ENCODE results near the gene SCAPER.
A peak's percentile ranks its signal among the peaks of the same experiment; 100 is the strongest.
"Not testable (repeated sequence)": the region's sequence is repeated elsewhere in the genome, so short reads cannot be mapped to it uniquely, and the experiment has no call there.

The SCAPER gene

GRCh38 chr15:76572983-76573314 is 332.2 kb downstream of the SCAPER start:
- no peak for DNase-seq (ENCODE audit: low spot score)

- no peak for DNase-seq (ENCODE audit: low spot score)
Measured at GRCh38 chr15:76566276-76566675, 338.9 kb downstream of the SCAPER start.

DNA sequence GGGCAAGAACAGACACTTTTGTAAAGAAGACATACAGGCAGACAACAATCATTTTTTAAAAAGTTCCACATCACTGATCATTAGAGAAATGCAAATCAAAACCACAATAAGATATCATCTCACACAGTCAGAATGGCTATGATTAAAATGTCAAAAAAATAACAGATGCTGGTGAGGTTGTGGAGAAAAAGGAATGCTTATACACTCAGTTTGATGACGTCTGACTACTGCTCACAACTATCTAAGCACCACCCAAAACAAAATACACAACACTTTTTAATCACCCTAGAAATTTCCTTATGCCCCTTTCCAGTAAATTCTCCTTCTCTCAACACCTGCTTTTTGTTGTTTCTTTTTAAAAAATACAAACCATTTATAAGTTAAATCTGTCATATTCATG is 339.8 kb downstream of the SCAPER start:
- DNase-seq (ENCODE audit: low spot score): no peak

DNA sequence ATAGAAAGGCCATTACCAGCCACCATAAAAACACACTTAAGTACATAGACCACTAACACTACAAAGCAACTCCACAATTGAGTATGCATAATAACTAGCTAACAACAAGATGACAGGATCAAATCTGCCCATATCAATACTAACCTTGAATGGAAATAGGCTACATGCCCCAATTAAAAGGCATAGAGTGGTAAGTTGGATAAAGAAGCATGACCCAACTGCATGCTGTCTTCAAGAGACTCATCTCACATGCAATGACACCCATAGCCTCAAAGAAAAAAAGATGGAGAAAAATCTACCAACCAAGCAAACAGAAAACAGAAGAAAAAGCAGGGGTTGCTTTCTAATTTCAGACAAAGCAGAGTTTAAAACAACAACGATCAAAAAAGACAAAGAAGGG is 349.9 kb downstream of the SCAPER start:
- no peak for DNase-seq (ENCODE audit: low spot score)

GRCh38 chr15:76553564-76553963 is 351.6 kb downstream of the SCAPER start:
- DNase-seq (ENCODE audit: low spot score): no peak

- no peak for DNase-seq (ENCODE audit: low spot score)
Measured at GRCh38 chr15:76553102-76553501, 352.0 kb downstream of the SCAPER start.

- no peak for DNase-seq (ENCODE audit: low spot score)
Measured at GRCh38 chr15:76546805-76547204, 358.3 kb downstream of the SCAPER start.

GRCh38 chr15:76533995-76534394 is 371.1 kb downstream of the SCAPER start:
- peak; percentile 7 for DNase-seq (ENCODE audit: low spot score)

DNA sequence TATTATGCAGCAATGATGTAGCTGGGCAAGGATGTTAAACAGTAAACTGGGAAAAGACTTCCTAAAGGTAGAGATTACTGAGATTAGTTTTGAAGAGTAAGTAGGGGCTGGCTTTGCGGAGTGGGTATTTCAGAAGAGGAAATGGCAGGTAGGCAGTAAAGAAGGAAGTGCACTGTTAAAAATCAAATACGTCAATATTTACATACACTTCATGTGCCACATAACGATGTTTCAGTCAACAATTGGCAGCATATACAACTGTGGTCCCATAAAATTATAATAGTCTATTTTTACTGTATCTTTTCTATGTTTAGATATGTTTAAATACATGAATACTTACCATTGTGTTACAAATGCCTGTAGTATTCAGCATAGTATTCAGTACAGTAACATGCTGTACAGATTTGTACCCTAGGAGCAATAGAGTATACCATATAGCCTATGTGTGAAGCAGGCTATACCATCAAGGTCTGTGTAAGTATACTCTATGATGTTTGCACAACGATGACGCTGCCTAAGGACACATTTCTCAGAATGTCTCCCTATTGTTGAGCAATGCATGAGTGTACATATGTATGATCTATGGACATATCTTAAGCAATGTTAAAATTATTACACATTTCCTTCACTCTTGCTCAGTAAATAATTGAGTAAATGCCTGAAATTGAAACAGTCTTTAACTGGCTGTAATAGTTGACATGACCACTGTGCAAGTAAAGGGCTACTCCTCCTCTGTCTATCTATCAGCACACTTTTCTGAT is 371.9 kb downstream of the SCAPER start:
- no peak for DNase-seq (ENCODE audit: low spot score)

DNA sequence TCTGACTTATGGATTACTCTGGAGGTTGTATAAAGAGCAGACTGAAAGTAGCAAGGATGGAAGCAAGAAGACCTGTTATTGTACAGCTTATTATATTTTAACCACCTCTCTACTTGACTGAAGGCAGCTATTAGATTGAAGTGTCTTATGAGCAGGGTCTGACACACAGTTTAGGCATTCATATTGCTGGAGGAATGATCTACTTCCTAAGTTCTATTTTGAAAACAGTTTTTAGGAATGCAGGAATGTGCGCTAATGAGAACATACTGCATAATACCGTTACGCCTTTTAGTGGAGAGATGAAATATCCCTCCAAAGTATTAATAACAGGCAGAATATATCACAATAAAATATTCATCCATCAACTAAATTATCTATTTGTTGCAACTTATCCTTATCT is 375.2 kb downstream of the SCAPER start:
- no peak for DNase-seq (ENCODE audit: low spot score)

GRCh38 chr15:76526111-76526510 is 379.0 kb downstream of the SCAPER start:
- DNase-seq (ENCODE audit: low spot score): no peak

- DNase-seq (ENCODE audit: low spot score): no peak
Measured at GRCh38 chr15:76517910-76518309, 387.2 kb downstream of the SCAPER start.

DNA sequence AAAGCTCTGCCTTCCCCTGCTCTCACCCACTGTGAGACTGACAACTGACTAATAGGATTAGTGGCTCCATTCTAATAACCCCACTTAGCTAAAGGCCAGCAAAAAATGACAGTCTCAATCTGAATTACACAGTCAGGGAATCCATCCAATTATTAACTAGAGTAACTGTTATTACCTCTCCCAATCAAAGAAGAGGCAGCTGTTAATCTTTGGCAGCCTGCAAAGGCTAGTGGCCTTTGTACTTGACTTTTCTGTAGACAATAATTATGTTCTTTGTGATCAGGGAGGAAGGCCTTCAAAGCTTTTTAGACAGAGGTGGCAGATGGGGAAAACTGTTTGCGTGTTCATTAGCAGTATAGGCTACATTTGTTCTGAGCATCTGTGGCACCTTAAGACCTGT is 390.9 kb downstream of the SCAPER start:
- DNase-seq (ENCODE audit: low spot score): no peak

GRCh38 chr15:76512971-76513370 is 392.2 kb downstream of the SCAPER start:
- no peak for DNase-seq (ENCODE audit: low spot score)

DNA sequence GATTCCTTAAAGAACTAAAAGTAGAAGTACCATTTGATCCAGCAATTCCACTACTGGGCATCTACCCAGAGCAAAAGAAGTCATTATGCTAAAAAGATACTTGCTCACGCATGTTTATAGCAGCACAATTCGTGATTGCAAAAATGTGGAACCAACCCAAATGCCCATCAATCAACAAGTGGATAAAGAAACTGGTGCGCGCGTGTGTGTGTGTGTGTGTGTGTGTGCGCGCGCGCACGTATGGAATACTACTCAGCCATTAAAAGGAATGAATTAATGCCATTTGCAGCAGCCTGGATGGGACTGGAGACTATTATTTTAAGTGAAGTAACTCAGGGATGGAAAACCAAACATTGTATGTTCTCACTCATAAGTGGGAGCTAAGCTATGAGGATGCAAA is 394.5 kb downstream of the SCAPER start:
- not testable (repeated sequence) for DNase-seq (ENCODE audit: low spot score)

DNA sequence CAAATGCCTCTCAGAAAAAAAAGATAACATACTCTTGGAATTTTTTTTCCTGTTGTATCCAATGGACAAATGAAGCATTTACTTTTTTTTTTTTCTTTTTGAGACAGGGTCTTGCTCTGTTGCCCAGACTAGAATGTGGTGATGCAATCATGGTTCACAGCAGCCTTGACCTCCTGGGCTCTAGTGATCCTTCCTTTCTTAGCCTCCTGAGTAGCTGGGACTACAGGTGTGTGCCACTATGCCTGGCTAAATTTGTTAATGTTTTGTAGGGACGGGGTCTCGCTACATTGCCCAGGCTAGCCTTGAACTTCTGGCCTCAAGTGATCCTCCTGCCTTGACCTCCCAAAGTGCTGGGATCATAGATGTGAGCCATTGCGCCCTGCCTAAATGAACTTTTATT is 401.3 kb downstream of the SCAPER start:
- no peak for DNase-seq (ENCODE audit: low spot score)

- no peak for DNase-seq (ENCODE audit: low spot score)
Measured at GRCh38 chr15:76503121-76503520, 402.0 kb downstream of the SCAPER start.

- DNase-seq (ENCODE audit: low spot score): no peak
Measured at GRCh38 chr15:76502678-76503077, 402.5 kb downstream of the SCAPER start.

- DNase-seq (ENCODE audit: low spot score): not testable (repeated sequence)
Measured at GRCh38 chr15:76502185-76502584, 403.0 kb downstream of the SCAPER start.

DNA sequence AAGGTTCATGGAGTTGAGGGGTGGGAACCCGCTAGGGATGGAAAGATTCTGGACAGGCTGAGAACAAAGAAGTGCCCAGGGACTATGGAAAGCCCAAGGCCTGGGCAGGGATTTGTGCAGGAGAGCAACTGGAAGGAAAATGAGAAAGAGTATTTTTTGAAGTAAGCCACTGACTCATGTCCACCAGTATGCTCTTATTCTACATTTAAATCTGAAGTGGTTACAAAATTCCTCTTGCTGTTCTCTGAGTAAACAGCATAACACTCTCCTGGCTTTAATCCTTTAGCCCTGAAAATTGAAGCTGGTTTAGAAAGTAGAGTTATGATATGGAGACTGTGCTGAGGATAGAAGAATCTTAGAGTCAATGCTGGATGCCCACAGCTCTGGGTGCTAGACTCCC is 403.4 kb downstream of the SCAPER start:
- peak; percentile 7 for DNase-seq (ENCODE audit: low spot score)

DNA sequence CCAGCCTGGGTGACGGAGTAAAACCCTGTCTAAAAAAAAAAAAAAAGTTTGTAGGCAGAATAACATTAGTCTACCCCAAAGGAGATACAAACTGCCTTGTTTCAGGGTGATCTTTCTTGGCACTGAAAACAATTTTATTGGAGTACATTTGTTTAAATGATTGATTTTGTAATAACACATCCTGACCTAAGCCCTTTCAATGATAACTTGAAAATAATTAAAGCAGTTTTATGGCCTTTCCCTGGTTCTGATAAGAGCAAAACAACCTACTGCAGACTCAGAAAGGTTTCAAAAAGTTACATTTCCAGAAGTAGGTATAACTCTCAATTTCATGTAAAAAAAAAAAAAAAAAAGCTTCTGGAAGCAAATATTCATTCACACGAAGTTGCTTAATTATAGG is 404.1 kb downstream of the SCAPER start:
- DNase-seq (ENCODE audit: low spot score): no peak

GRCh38 chr15:76495487-76495886 is 409.7 kb downstream of the SCAPER start:
- DNase-seq (ENCODE audit: low spot score): no peak

DNA sequence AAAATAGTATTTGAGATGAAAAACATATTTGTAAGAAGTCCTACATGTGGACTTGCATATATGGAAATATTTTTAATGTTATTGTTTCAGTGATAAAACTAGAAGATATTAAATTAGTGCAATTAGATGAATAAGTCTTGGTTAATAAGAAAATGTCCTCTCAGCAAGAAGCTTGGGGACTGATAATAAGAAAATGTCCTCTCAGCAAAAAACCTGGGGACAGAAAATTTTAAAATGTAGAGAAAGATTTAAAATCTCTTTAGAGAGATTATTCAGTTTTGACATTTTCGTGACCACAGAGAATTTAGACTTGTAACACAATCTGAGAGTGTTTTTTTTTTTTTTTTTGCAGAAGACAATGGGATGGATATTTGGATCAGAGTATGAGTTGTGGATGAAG is 412.6 kb downstream of the SCAPER start:
- no peak for DNase-seq (ENCODE audit: low spot score)

GRCh38 chr15:76483752-76484151 is 421.4 kb downstream of the SCAPER start:
- no peak for DNase-seq (ENCODE audit: low spot score)

DNA sequence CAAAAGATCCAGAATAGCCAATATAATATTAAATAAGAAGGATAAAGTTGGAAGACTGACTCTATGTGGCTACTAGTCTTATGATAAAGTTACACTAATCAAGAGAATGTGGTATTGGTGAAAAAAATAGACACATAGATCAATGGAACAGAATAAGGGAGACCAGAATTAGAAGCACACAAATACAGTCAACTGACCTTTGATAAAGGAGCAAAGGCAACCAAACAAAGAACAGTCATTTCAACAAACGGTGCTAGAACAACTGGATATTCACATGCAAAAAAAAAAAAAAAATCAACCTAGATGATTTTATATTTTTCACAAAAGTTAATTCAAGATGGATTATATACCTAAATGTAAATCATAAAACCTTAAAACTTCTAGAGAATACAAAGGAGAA is 422.1 kb downstream of the SCAPER start:
- DNase-seq (ENCODE audit: low spot score): no peak

Data from AG08396 (cell line).